ENCODE measurements around the gene CKS2. TPM values are rescaled to one million over a fixed set of nuclear protein-coding genes. Genes with fewer than 3 reads are reported as not detected.
"Not testable (repeated sequence)": the region's sequence is repeated elsewhere in the genome, so short reads cannot be mapped to it uniquely, and the experiment has no call there.

Gene CKS2
- total RNA-seq, 1 donor from 2014 or later, result 6.5 TPM

DNA sequence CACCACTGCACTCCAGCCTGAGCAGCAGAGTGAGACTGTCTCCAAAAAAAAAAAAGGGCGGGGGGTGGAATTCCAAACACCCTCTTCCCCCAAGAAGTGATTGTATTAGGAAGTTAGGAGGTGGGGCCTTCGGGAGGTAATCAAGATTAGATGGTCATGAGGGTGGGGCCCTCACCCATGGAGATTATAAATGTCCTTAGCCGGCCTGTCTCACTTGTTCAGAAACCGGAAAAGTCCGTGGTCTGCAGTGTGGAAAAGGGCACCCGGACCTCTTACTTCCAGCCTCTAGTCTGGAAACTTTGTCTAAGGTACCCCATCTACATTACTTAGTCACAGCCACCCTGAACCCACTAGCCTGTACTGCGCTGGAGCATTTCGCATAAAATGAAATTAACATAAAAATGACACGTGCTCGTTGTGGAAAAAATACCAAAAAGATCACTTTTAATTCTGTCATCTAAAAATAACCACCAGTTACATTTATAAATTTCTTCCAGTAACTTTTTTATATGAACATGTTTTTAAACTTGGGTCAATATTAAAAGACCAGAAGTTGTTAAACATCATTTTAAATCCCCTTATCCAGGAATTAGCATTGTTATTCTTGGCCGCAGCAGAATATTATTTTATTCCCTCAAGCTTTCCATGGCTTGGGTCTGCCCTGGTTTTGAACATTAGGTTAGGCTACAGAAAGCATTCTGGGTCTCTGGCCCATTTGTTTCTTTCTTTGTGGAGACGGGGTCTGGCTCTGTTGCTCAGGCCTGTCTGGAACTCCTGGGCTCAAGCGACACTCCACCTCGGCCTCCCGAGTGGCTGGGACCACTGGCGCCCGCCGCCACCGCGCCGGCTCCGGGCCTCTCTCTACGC lies 1.2 kb upstream of the CKS2 start:
- DNase-seq (ENCODE audit: low spot score), result no peak

DNA sequence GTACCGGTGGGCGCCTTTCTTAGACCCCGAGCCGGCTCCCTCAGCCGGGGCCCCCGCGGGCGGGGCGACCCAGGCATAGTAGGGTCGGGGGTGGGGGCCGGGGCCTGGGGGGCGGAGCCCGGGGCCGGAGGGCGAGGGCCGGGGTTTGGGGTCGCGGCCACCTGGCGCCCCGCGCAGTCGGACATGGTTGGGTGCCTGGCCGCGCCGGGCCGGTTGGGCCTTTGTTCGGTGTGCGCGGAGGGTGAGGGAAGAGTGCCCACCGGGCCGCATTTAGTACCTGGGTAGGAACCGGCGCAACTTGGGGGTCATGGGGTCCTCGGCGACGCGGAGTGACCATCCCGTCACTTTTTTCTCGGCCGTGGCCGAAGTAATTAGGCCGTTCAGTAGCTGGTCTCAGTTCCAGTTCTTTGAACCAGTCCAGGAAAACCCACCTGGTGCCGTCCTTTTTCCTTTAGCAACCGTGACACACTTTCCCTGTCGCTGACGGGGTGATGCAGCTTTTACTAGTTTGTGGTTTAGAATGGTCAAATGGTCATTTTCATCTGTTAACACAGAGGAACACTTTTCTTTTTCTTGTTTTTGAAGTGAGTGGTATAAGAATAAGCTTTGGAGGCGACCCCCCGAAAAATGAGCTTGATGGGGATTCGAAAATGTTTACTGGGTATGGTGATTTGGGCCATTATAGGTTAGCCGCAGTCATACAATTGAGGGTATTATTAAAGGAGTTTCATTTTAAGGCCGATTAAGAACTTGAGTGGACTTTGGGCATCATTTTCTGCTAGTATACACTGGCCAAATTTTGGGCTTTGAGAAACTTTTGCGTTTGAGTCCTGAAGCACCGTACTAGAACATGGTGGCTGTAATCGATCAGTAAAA lies 589 bp downstream of the CKS2 start:
- DNase-seq (ENCODE audit: low spot score), result no peak

DNA sequence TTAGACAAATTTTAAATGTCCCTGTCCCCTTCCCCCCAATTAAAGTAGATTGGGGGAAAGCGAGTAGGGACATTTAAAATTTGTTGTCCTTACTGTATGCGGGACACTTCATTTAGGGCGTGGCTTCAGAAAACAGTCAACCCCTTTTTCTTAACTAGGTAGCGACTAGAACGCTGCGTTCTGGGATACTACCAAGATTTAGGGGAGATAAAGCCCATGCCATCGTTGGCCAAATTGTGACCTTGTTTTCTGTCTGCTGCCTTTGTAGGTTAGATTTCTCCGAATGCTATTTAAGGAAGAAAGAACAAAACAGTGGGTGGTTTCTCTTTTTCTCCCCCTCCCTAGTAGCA lies 1.2 kb downstream of the CKS2 start:
- DNase-seq (ENCODE audit: low spot score), result no peak

DNA sequence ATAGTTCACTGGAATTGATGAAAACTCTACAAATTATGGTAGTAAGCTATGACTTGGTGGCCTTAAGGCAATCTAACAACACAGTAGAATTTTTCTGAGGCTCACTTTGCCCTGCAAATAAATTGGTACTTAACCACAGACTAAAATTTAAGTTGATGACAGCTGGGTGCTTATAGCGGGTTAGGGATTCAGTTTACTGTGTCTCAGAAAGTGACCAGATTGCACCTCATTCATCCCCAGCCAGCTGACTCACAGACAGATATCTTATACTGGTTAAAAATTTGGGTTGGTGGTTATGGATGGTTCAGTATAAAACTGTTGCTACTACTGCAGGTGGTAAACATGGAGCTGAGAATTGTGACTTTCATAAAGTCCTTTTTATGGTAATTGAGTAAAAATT lies 2.8 kb downstream of the CKS2 start:
- DNase-seq (ENCODE audit: low spot score), result no peak

DNA sequence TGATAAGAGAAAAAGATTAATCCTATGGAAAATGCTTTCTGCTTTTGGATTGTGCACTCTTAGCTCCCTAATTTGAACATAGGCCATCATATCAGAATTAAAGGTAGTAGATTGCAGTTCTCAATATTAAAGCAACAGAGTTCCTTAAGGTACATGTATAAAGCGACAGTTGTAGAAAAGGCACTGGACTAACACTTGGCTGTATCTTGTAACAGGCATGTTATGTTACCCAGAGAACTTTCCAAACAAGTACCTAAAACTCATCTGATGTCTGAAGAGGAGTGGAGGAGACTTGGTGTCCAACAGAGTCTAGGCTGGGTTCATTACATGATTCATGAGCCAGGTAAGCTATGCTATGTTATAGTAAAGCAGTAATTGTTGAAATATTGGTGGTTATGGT lies 4.0 kb downstream of the CKS2 start:
- no peak for DNase-seq (ENCODE audit: low spot score)

DNA sequence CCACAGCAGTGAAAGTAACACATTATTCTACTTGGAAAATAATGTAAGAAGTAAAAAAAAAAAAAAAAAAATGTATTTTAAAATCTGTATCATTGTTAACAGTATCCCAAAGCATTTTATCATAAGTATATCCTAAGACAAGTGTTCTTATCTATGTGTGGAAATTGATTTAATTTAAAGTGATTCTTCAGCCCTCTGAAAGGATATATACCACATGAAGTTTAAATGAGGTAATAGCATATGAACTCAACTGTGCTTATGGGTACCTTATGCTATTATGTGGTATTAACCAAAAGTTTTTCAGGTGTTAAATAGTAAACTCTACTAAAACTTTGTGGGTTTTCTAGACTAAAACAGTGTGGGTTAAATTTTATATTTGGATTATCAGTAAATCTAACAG lies 4.5 kb downstream of the CKS2 start:
- no peak for DNase-seq (ENCODE audit: low spot score)

DNA sequence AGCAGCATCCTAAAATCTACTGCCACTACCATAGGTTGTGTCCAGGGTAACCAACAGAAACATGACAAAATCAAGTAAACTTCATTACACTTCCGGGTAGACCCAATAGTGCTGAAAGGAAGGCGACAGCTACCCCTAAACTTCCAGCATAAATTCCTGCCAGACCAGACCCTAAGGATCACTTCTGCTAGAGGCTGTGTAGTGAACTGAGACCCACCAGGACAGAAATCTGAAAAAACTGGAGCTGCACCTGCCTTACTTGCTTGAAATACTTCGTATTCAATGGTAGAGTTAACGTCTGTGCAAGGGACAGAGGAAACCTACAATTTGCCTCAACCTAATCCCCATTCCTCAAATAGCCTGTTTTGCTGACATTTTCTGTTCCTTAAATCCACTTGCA lies 6.3 kb downstream of the CKS2 start:
- no peak for DNase-seq (ENCODE audit: low spot score)

DNA sequence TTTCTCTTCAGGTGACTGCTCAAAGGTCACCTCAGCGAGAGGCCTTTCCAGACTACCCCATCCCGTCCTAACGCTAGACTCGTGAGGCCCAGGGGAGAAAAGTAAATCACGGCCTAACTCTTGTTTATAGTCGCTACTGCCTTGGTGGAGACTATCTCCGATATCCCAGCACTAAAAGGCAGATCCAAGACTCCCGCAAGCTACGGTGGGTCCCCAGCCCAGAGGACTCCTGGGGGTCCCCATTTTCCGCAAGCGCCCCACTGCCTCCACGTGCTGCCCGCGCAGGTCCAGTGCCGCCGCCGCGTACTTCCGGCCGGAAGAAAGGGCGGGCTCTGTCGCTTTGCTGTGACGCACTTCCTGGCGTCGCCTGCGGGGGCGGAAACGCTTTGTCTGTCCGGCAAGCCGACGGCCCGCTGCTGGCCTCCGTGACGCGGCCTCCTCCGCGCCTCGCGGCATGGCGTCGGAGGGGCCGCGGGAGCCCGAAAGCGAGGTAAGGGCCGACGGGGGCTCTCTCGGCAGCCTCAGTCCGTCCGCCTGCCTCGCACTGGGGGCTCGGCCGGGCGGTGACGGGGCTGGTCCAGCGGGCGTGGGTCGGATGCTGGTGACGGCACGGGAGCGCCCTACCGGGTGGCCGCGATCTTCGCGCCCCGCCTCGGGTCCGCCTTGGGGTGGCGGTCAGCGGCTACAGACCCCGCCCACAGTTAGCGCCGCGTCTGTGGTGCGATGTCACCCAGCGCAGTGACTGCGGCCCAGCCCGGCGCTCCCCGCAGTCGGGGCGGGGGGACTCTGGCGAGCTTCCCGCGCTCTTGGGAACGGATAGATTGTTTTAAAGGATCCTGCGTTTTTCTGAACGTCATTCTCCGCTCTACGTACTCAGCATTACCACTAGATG lies 7.4 kb downstream of the CKS2 start, which contains the start of gene SECISBP2:
TSS of gene SECISBP2 (plus strand) at position 378 of the 892 bp plus-strand sequence. CDS start at position 455, 77 bp downstream.
- DNase-seq (ENCODE audit: low spot score), result peak; percentile 99

DNA sequence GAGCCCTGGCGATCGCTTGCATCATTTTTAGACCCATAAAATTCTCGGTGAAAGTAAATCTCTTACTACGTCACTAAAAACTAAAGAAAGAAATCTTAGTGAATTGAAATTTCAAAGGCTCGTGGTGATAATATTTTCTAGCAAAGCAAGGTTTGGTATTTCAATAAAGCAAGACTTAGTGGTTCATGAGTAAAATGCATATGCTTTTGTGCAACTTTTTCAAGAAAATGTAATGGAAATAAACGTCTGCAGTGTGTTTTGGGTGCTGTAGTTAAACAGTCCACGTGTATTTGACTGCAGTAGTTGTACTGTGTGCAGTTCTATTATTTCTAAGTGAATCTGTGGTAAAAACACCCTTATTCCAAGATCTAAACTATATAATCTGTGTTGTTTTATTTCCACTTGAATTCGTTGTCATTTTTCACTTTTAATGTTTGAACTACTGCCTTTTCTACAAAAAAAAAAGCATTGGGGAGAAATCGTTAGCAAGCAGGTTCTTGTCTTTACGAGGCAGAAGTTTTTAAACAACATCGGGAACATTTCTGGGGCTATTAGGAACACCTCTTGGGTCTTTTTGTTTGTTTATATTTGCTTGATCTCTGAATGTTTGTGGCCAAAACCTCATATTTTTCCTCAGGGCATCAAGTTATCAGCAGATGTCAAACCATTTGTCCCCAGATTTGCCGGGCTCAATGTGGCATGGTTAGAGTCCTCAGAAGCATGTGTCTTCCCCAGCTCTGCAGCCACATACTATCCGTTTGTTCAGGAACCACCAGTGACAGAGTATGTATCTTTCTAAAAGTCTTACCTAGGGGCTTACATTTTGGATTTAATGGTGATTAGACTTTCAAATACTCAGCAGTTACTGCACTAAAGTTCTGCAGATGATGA lies 8.3 kb downstream of the CKS2 start:
- no peak for DNase-seq (ENCODE audit: low spot score)

DNA sequence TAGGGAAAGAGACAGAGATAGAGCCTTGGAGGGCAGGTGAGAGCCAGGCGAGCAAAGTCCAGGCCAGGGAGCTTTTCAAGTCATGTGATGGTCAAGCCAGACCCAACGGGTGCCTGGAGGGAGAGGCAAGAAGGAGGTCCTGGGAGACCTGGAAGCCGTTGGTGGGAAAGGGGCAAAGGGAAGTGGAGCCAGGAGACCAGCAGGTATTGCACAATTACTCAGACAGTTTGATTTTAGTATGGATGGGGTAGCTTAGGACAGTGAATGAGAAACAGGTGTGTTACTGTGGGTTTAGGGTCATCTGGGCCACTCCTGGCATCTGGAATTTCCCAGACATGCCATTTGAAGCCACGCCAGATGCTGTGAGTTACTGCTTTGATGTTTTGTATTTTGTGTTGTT lies 12.4 kb downstream of the CKS2 start:
- no peak for DNase-seq (ENCODE audit: low spot score)

DNA sequence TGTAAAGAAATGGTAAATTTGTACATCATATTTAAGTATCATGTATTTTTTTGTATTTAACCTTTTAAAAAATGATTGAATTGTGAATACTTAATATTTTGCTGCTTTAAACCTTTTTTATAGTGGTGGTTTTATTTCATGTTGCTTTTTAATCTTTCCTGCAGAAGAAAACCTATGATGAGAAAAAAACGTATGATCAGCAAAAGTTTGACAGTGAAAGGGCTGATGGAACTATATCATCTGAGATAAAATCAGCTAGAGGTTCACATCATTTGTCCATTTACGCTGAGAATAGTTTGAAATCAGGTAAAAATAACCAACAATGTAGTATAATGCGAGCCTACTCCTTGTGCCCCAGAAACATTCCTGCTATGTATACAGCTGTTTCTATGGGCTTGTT lies 14.7 kb downstream of the CKS2 start:
- DNase-seq (ENCODE audit: low spot score), result no peak

DNA sequence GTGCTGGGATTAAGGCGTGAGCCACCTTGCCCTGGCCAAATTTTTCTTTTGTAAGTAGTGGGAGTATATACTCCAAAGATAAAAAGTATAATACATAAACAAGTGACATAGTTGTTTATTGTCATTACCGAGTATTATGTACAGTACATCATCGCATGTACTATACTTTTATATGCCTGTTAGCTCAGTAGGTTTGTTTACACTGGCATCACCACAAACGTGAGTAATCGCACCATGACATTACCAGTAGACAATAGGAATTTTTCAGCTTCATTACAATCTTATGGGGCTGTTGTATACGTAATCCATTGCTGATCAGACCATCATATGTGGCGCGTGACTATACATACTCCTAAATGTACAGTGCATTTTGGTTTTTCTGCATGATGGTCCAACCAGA lies 17.1 kb downstream of the CKS2 start:
- no peak for DNase-seq (ENCODE audit: low spot score)

DNA sequence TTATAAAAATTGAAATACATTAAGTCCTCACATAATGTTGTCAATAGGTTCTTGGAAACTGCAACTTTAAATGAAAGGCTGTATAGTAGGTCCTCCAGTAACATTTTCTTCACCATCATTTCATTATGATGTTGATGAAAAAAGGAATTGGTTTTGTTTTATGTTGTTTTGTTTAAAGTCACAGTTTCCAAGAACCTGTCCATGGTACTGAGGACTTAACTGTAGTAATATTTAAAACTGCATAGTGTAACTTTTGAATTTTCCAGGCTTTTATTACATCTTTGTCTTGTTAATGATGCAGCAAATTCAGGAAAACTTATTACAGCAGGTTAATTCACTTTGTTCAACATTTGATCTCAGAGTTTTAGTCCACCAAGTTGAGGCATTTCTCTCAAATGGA lies 18.9 kb downstream of the CKS2 start:
- no peak for DNase-seq (ENCODE audit: low spot score)

DNA sequence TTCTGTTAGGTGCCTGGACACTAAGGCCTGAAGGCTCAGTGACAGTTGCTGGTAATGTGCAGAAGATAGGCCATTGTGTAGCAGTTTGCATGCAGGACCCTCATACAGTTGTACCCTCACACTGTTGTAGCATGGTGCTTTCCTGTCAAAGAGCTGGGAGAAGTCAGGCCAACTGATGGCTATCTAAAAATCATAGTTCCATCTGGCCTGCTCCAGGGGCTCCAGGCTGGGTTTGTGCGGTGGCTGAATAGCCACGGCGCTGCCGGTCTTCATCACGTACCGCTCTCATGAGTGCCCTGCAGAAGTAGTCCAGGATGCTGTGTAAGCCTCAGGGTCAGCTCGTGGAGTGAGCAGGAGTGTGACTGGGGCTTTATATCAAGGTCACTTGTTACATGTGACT lies 19.5 kb downstream of the CKS2 start:
- DNase-seq (ENCODE audit: low spot score), result no peak

DNA sequence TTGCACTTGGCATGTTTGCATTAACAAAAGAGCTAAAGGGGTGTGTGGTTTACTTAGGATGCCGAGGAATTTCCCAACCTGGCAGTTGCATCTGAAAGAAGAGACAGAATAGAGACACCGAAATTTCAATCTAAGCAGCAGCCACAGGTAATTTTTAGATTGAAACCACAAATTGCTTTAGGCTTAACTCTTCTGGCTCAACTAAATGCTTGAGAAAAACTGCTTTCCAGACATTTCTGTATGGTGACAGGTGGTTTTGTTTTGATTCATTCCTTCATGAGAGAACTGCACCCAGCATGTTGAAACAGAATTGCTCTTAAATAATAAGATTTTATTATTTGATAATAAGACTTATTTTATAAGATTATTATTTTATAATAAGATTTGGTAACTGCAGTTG lies 28.8 kb downstream of the CKS2 start:
- no peak for DNase-seq (ENCODE audit: low spot score)

DNA sequence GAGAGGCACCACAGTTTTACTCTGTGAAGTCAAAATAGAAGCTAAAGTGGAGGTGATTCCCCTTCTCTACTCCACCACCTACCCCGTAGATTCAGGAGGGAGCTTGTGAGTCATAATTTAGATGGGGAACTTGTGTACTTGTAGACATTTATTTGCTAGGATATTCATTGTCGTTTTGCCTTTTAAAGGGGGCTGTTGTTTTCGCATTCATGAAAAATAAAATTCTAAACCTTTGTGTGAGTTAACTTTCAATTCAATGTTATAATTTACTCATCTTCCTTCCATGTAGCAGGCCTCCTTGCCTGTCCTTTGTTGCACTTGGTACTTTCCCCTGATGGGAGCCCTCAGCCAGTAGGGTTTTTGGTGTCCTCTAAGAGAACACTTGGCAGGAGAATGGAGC lies 29.3 kb downstream of the CKS2 start:
- DNase-seq (ENCODE audit: low spot score), result no peak

DNA sequence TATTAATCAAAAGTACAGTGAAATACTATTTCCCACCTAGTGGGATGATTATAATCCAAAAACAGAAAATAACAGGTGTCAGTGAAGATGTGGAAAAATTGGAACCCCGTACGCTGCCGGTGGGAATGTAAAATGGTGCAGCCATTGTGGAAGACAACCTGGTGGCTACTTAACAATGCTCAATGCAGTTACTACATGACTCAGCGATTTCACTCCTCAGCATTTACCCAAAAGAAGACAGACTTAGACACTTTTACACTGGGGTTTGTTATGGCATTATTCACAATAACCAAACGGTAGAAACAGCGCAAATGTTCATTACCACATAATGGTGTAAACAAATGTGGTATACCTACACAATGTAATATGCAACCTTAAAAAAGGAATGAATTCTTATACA lies 31.2 kb downstream of the CKS2 start:
- no peak for DNase-seq (ENCODE audit: low spot score)

DNA sequence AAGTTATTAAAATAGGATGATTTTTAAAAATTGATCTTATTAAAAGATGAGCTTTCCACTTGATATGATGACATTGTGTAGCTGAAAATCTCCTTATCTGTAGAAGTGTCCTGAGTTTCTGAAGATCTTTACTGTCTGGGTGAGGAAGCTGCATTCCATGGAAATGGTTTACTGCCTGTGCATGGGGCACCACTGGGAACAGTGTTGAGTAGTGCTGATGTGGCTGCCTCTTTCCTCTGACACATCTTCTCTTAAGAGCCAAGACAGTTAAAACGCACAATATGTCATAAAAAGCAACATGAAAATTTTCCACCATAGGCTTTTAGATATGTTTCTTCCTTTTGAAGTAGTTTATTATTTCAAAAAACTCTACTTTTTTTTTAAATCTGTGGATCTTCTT lies 32.0 kb downstream of the CKS2 start:
- DNase-seq (ENCODE audit: low spot score), result no peak

DNA sequence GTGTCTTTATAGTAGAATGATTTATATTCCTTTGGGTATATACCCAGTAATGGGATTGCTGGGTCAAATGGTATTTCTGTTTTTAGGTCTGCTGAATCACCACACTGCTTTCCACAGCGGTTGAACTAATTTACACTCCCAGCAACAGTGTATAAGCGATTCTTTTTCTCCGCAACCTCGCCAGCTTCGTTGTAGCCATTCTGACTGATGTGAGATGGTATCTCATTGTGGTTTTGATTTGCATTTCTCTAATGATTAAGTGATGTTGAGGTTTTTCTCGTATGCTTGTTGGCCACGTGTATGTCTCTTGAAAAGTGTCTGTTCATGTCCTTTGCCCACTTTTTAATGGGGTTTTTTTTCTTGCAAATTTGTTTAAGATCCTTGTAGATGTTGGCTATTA lies 32.8 kb downstream of the CKS2 start:
- not testable (repeated sequence) for DNase-seq (ENCODE audit: low spot score)

DNA sequence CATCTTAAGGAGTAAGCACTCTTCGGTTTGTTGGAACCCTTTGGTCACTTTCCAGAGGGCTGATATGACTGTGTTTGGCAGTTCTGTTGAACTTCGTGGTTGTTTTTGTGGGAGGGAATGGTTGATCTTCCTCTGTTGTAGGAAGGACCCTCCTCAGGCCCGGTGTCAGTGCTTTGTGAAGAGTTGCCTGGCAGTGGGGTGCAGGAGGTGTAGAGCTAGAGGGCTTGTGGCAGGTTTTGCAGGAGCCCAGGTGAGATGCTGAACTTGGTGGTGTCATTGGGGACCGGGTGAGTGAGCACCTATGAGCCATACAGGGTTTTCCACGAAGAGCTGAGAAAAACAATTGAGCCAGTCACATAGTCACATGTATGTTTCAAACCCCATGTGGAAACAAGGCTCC lies 34.5 kb downstream of the CKS2 start:
- no peak for DNase-seq (ENCODE audit: low spot score)

Measured in mesenteric fat pad (tissue), 1 donor.